Pons (tissue), 1 donor: ENCODE results near the gene TNIK.
"Not testable (repeated sequence)": the region's sequence is repeated elsewhere in the genome, so short reads cannot be mapped to it uniquely, and the experiment has no call there.

Experiments used
- DNase-seq: peaks from one replicate; pipeline ENCODE4 v3.0.0-alpha.2; 2016; ENCODE audit warnings: low spot score

Gene TNIK

DNA sequence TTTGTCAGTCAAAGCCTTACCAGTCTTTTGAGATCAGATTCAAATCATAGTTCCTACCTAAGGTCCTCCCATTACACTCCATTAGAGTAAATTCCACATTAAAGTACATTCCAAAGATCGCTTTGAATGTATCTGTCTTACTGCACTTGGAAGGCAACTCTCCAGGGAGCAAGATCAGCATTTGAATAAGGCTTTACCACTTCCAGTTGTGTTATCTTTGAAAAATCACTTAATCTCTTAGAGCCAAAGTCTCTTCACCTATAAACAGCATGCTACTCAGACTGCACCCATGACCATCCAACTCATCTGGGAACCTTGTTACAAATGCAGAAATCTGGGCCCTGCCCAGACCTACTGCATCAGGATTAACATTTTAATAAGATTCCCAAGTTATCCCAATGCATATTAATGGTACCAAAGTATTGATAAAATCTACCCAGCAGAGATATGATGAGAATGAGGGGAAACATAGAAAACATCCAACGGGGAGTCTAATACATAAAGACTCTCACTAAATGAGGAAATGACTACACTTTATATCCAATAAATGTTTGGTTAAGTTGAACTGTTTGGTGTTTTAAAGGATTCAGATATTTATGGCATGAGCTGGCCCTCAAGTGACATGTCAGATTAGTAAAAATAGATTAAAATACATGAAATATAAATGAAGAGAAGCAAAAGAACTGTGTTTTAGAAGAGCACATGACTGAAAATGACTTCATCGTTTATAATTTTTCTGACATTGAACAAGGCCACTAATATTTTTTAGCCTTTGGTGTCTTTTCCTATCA, 75.9 kb downstream of the TNIK start:
- DNase-seq, result no peak

DNA sequence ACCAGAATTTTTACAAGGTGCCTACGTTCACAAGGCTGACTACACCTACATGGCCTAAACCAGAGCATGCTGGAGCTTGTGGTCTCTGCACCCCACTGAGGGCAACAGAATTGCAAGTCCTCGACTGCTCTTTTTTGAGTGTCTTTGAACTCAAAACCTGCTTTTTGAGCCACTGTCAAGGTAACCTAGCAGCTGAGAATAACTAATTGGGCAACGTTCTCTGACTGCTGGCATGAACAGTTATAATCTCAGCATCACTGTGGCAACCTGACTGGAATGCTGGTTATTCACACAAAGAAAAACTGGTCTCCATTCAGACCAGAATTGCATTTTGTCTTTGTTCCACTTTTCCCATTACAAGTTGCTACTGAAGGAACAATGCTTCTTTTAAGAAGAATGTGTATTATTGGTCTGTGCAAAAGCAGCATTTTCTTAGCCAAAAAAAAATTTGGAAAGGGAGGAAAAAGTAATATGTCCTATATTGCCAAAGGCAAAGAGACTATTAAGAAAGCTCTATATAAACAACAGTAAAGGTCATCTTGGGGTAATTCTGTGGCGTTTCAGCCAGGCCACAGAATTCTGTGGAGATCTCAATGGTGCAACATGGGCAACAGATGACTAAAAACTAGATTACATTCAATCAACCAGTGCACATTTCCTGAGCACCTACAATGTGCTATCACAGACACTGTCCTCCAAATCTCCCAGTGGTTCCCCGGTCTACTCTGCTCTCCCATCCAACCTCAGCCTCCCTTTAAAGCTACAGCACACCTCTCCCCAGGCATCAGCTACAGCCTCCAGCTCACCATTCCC, 76.8 kb downstream of the TNIK start:
- DNase-seq, result peak; percentile 79

DNA sequence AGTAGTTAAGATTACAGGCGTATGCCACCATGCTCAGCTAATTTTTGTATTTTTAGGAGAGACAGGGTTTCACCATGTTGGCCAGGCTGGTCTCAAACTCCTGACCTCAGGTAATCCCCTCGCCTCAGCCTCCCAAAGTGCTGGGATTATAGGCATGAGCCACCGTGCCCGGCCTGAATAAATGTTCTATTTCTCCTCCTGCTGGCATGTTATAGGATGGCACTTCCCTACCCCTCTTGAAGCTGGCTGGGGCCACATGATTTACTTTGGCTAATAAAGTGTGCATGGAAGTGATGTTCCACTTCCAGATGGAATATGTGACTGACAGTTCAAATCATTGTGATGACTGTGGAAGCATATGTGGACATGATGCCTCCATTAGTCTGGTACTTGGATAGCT, 77.9 kb downstream of the TNIK start:
- DNase-seq, result peak; percentile 17

DNA sequence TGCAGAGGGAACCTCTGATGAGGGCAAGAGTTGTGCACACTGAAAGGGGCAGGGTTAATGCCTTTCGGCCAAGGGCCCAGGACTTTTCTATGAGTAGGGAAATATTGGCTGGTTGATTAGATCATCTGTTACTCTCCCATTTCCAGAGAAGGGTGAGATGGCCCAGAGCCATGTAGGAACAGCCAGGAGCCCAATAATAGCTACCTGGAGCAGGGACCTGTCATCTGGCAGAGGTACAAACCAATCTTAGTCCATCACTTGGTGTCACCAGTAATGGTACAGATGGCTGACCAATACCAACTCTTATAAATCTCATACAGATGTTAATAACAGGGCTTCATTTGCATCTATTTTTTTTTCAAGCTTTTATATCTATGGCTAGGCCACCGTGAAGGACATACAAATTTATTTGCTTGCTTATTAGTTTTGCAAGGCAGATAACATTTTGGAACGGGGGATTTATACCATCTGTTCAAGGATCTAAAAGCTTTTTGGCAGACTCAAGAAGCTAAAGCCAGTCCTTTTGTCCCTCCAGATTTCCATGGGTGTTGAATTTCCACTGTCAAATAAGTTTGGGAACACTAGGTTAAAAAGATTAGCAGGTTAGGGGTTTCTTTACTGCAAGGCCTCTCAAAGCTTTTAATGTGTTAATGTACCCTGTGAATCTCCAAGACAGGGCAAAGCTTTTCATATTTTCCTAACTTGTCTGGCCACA, 79.3 kb downstream of the TNIK start:
- DNase-seq, result no peak

- no peak for DNase-seq
These were observed 80.2 kb downstream of the TNIK start for GRCh38 chr3:171379961-171380483.

GRCh38 chr3:171379281-171379680, 80.9 kb downstream of the TNIK start:
- DNase-seq, result no peak

- DNase-seq, result no peak
These were observed 81.6 kb downstream of the TNIK start for GRCh38 chr3:171378586-171378985.

DNA sequence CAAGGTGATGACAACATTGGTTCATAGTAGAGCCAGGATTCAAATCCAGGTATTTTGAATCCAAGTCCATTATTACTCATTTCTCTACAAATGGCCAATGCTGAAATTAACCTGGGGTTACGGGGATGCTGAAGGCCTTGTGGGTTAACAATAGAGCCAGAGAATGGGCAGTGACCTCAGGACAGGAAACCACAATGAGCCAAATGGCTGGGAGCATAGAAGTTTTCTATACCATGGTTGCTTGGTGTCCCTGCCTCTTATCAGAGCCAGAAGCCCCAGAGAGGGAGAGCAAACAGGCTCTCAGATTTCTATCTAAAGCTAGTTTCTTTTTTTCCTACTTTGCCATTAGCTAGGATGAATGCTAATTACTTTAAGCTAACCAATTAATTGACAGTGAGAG, 82.3 kb downstream of the TNIK start:
- DNase-seq, result no peak

DNA sequence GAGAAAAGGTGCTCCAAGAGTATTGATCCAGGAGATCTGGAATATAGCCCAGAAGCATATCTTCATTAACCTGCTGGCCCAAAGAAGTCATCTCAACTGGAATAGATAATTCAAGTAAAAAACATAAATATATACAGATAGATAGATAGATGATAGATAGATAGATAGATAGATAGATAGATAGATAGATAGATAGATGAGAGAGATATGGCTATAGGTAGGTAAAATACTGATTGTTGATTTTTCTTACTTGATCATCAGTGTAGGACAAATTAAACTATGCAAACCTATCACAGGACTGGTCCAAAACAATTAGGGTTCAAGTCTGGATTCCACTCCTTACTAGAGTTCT, 83.6 kb downstream of the TNIK start:
- DNase-seq, result no peak

DNA sequence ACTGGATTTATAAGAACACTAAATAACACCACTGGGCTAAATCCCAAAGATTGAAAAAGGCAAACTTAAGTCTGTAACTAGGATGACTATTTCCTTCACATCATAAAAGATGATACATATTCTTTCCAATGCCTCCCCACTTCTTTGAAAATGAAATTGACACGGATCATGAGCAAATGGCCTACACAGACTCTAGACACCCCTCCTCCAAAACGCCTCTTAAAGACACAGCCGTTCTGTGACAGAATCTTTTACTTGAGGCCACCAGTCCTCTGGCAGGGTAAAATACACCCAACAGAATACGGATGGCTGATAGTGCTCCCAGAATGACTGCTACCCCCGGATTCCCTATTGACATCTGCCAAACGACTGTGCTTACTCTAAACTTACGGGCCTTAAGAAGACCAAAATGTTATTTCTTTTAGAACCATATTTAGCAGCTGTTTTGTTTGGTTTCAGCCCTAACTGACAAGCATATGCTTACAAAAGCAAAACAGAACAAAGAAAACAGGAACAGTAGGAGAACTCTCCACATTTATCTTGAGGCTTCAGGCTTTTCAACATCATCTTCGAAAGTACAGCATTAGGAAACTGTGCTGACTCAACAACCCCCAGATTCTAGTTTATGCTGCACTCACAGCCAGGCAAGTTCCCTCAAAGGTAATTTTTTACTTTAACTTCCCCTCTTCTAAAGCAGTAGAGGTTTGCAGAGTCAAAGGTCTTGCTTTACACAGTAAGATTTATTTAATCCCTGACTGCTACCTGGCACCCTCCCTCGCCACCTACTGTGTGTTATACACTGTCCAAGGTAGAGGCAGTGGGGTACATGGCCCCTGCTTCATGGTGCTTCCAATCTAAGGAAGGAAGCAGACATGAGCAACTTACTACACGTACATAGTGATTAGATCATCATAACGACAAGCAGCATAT, 84.3 kb downstream of the TNIK start:
- DNase-seq, result no peak

DNA sequence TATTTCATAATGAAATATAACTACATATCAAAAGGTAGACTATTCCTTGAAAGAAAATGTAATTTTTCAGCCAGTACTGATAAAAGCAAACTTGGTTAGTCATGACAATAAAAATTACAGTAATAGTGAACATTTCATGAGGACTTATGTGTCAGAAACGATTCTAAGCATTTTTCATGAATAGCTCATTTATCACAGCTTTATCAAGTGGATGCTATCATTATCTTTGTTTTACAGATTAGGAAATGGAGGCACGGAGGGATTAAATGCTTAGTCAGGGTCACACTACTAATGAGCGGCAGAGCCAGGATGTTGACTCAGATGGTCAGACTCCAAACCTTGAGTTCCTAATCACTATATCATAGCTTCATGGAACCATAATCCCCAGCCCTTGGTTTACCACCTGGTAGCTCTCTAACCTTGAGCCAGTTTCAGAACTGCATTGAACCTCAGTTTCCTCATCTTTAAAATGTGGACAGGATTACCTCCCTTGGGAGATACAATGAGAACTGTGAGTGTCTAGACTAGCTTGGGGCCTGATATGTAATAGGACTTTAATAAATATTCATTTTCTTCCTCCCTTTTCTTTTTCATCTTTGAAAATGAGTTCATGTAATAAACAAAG, 85.4 kb downstream of the TNIK start:
- no peak for DNase-seq

- DNase-seq, result no peak
These were observed 85.9 kb downstream of the TNIK start for GRCh38 chr3:171374260-171374659.

- DNase-seq, result no peak
These were observed 86.5 kb downstream of the TNIK start for GRCh38 chr3:171373711-171374110.

GRCh38 chr3:171372694-171373093, 87.5 kb downstream of the TNIK start:
- DNase-seq, result no peak

- DNase-seq, result no peak
These were observed 88.9 kb downstream of the TNIK start for GRCh38 chr3:171371354-171371753.

GRCh38 chr3:171369156-171369555, 91.0 kb downstream of the TNIK start:
- DNase-seq, result no peak

DNA sequence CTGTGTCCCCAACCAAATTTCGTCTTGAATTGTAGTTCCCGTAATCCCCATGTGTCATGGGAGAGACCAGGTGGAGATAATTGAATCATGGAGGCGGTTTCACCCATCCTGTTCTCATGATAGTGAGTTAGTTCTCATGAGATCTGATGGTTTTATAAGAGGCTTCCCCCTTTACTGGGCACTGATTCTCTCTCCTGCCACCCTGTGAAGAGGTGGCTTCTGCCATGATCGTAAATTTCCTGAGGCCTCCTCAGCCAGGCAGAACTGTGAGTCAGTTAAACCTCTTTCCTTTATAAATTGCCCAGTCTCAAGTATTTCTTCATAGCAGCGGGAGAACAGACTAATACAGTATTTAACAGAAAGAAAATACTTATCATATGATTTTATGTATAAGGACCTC, 93.5 kb downstream of the TNIK start:
- not testable (repeated sequence) for DNase-seq

- DNase-seq, result no peak
These were observed 94.2 kb downstream of the TNIK start for GRCh38 chr3:171366043-171366442.

GRCh38 chr3:171365489-171365888, 94.7 kb downstream of the TNIK start:
- DNase-seq, result no peak

DNA sequence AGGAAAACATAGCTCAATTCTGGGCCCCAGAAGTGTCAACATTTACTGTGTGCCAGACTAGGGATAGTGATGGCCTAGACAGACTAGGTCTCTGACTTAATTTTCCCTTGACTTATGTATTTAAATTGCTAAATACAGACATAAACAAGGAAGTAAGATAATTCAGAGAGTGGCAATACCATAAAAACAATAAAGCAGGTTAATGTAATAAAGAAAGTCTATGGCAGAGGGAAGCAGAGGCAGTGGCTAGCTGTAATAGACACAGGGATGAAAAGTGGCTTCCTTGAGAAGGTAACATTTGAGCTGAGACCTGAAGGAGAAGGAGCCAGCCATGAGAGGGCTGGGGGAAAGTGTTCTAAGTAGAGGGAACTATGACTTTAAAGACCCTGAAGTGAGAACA, 95.7 kb downstream of the TNIK start:
- DNase-seq, result no peak

- peak; percentile 25 for DNase-seq
These were observed 97.0 kb downstream of the TNIK start for GRCh38 chr3:171363202-171363601.
